Measurements from ENCODE around the gene GTF2A1L. TPM values are rescaled to one million over a fixed set of nuclear protein-coding genes. Genes with fewer than 3 reads are reported as not detected.
"Not testable (repeated sequence)": the region's sequence is repeated elsewhere in the genome, so short reads cannot be mapped to it uniquely, and the experiment has no call there.

Gene GTF2A1L
- total RNA-seq, 5 donors from 2014 or later (not counting 1 experiment from before 2014, with no cell fraction given), result not detected

DNA sequence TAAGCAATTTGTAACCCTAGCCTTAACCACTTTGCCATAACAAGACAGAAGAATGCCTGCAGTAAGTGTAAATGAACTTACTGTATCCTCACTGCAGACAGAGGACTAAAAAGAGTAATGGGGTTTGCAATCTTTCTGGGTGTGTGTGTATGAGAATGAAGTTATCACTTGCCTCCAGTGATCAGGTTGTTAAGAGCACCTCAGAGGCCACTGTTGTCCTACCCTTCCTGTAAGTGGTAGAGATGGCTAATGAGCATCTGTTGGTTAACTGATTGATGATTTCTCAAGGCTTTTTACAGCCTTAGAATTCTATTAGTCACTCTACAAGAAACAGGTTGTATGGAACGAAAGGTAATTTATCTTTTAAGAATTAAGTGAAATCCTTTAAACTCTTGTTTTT lies 27.6 kb upstream of the GTF2A1L start:
- no peak for DNase-seq
- Mint-ChIP-seq H3K27ac (no peak overlapping the region), H3K36me3 (no peaks in the 10 kb centered on the region), H3K4me3 (no peak overlapping the region), H3K9me3 (no peaks in the 10 kb centered on the region), H3K27me3 (no peaks in the 10 kb centered on the region), H3K4me1 (no peaks in the 10 kb centered on the region)
- Histone ChIP-seq H3K9me3 (no peaks in the 10 kb centered on the region), H3K27ac (ENCODE audit: low read length) (no peak overlapping the region), H3K27me3 (replicated peaks in 1 of 2; ENCODE audit: control insufficient read depth in 2 of 2, extremely low read depth in 1 of 2, insufficient read depth in 2 of 2, low read length in 1 of 2) (no peaks in the 10 kb centered on the region), H3K4me1 (ENCODE audit: control insufficient read depth in 1 of 2, extremely low read depth in 1 of 2, insufficient read depth in 2 of 2, low read length in 2 of 2) (no peaks in the 10 kb centered on the region), H3K4me3 (ENCODE audit: control insufficient read depth in 1 of 2, extremely low read depth in 1 of 2, low read length in 1 of 2) (no peak overlapping the region), H3K36me3 (ENCODE audit: control insufficient read depth in 2 of 2, extremely low read depth in 1 of 2, insufficient read depth in 1 of 2, low read length in 1 of 2) (no peaks in the 10 kb centered on the region)
- WGBS (ENCODE audit: insufficient coverage), result no CpG with 5 or more reads among the region's 1 CpG
- POLR2A ChIA-PET, result no interaction called here
- CTCF ChIA-PET, result no interaction called here
- no peak for ATAC-seq (replicated peaks in 1 of 4)

DNA sequence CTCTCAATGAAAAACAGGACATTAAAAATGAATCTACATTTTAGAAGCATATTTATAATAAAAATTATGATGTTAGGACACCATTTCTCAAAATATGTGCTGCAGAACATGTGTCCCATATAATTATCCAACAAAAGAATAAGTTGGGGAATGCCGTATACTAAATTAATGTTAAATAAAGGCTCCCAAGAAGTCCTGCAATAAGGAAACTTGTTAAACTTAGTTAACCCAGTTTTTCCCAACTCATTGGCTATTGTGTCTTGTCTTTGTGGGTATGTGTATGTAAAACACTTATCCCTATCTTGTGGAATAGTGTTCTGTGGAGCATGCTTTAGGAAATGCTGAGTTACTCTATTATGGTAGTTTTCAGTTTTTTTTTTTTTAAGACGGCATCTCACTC lies 25.6 kb upstream of the GTF2A1L start:
- ChIA-PET POLR2A (no interaction called here), CTCF (no interaction called here)
- DNase-seq, result no peak

GRCh38 chr2:48596751-48597150 lies 20.9 kb upstream of the GTF2A1L start:
- 90% methylated on average over 4 of the region's 7 CpGs for WGBS (ENCODE audit: insufficient coverage)
- H3K4me1 ChIP-seq (ENCODE audit: control insufficient read depth in 1 of 2, extremely low read depth in 1 of 2, insufficient read depth in 2 of 2, low read length in 2 of 2); H3K27ac ChIP-seq (ENCODE audit: low read length); H3K4me3 Mint-ChIP-seq; H3K4me1 Mint-ChIP-seq; CTCF ChIA-PET; POLR2A ChIA-PET; H3K36me3 ChIP-seq (ENCODE audit: control insufficient read depth in 2 of 2, extremely low read depth in 1 of 2, insufficient read depth in 1 of 2, low read length in 1 of 2); H3K36me3 Mint-ChIP-seq; H3K4me3 ChIP-seq (ENCODE audit: control insufficient read depth in 1 of 2, extremely low read depth in 1 of 2, low read length in 1 of 2); DNase-seq; H3K9me3 ChIP-seq; ATAC-seq (replicated peaks in 1 of 4); H3K27ac Mint-ChIP-seq; H3K27me3 Mint-ChIP-seq; H3K27me3 ChIP-seq (replicated peaks in 1 of 2; ENCODE audit: control insufficient read depth in 2 of 2, extremely low read depth in 1 of 2, insufficient read depth in 2 of 2, low read length in 1 of 2); H3K9me3 Mint-ChIP-seq: not testable (repeated sequence)

More for the DNA sequence above, 25.6 kb upstream of the GTF2A1L start:
- Mint-ChIP-seq H3K36me3 (no peaks in the 10 kb centered on the region), H3K4me1 (no peaks in the 10 kb centered on the region), H3K4me3 (no peak overlapping the region), H3K9me3 (no peaks in the 10 kb centered on the region), H3K27me3 (no peaks in the 10 kb centered on the region), H3K27ac (no peak overlapping the region)
- no peak for ATAC-seq (replicated peaks in 1 of 4)
- H3K27me3 ChIP-seq (replicated peaks in 1 of 2; ENCODE audit: control insufficient read depth in 2 of 2, extremely low read depth in 1 of 2, insufficient read depth in 2 of 2, low read length in 1 of 2), result no peaks in the 10 kb centered on the region
- H3K27ac ChIP-seq (ENCODE audit: low read length), result no peak overlapping the region
- no peaks in the 10 kb centered on the region for H3K4me1 ChIP-seq (ENCODE audit: control insufficient read depth in 1 of 2, extremely low read depth in 1 of 2, insufficient read depth in 2 of 2, low read length in 2 of 2)
- no CpG with 5 or more reads among the region's 2 CpGs for WGBS (ENCODE audit: insufficient coverage)
- H3K4me3 ChIP-seq (ENCODE audit: control insufficient read depth in 1 of 2, extremely low read depth in 1 of 2, low read length in 1 of 2), result no peak overlapping the region
- no peaks in the 10 kb centered on the region for H3K36me3 ChIP-seq (ENCODE audit: control insufficient read depth in 2 of 2, extremely low read depth in 1 of 2, insufficient read depth in 1 of 2, low read length in 1 of 2)
- H3K9me3 ChIP-seq, result no peaks in the 10 kb centered on the region

- H3K4me3 ChIP-seq (ENCODE audit: control insufficient read depth in 1 of 2, extremely low read depth in 1 of 2, low read length in 1 of 2), result no peak overlapping the region
- ATAC-seq (replicated peaks in 1 of 4), result no peak
- ChIA-PET POLR2A (no interaction called here), CTCF (no interaction called here)
- no peaks in the 10 kb centered on the region for H3K36me3 Mint-ChIP-seq
- no peak overlapping the region for H3K27ac Mint-ChIP-seq
- H3K27ac ChIP-seq (ENCODE audit: low read length), result no peak overlapping the region
- H3K4me1 Mint-ChIP-seq, result no peaks in the 10 kb centered on the region
- H3K27me3 Mint-ChIP-seq, result peaks cover 0 to 2% of the 10 kb centered on the region in 2 donors
- H3K4me1 ChIP-seq (ENCODE audit: control insufficient read depth in 1 of 2, extremely low read depth in 1 of 2, insufficient read depth in 2 of 2, low read length in 2 of 2), result no peaks in the 10 kb centered on the region
- no peaks in the 10 kb centered on the region for H3K9me3 Mint-ChIP-seq
- no peaks in the 10 kb centered on the region for H3K36me3 ChIP-seq (ENCODE audit: control insufficient read depth in 2 of 2, extremely low read depth in 1 of 2, insufficient read depth in 1 of 2, low read length in 1 of 2)
- no peak for DNase-seq
- peaks cover 0 to 2% of the 10 kb centered on the region in 2 experiments for H3K27me3 ChIP-seq (replicated peaks in 1 of 2; ENCODE audit: control insufficient read depth in 2 of 2, extremely low read depth in 1 of 2, insufficient read depth in 2 of 2, low read length in 1 of 2)
- no peaks in the 10 kb centered on the region for H3K9me3 ChIP-seq
- no peak overlapping the region for H3K4me3 Mint-ChIP-seq
- WGBS (ENCODE audit: insufficient coverage), result 67% methylated on average over 1 of the region's 2 CpGs
Observed at GRCh38 chr2:48597492-48597891, 20.2 kb upstream of the GTF2A1L start.

- Mint-ChIP-seq H3K27me3 (peaks cover 0 to 4% of the 10 kb centered on the region in 2 donors), H3K27ac (no peak overlapping the region), H3K36me3 (no peaks in the 10 kb centered on the region), H3K4me1 (no peaks in the 10 kb centered on the region), H3K9me3 (no peaks in the 10 kb centered on the region), H3K4me3 (no peak overlapping the region)
- ChIA-PET POLR2A (no interaction called here), CTCF (interaction anchor here in 1 of 2 donors (0.7 kb wide), 1 partner anchor 1938 kb away, joined by 4 read pairs; no protein-coding TSS in a partner anchor)
- WGBS (ENCODE audit: insufficient coverage), result no CpG with 5 or more reads among the region's 4 CpGs
- peak in 1 of 35 experiments; percentile 25 for DNase-seq
- no peak overlapping the region for H3K27ac ChIP-seq (ENCODE audit: low read length)
- no peak for ATAC-seq (replicated peaks in 1 of 4)
- no peak overlapping the region for H3K4me3 ChIP-seq (ENCODE audit: control insufficient read depth in 1 of 2, extremely low read depth in 1 of 2, low read length in 1 of 2)
- no peaks in the 10 kb centered on the region for H3K4me1 ChIP-seq (ENCODE audit: control insufficient read depth in 1 of 2, extremely low read depth in 1 of 2, insufficient read depth in 2 of 2, low read length in 2 of 2)
- H3K27me3 ChIP-seq (replicated peaks in 1 of 2; ENCODE audit: control insufficient read depth in 2 of 2, extremely low read depth in 1 of 2, insufficient read depth in 2 of 2, low read length in 1 of 2), result peaks cover 0 to 2% of the 10 kb centered on the region in 2 experiments
- H3K9me3 ChIP-seq, result no peaks in the 10 kb centered on the region
- no peaks in the 10 kb centered on the region for H3K36me3 ChIP-seq (ENCODE audit: control insufficient read depth in 2 of 2, extremely low read depth in 1 of 2, insufficient read depth in 1 of 2, low read length in 1 of 2)
Observed at GRCh38 chr2:48600204-48600813, 17.3 kb upstream of the GTF2A1L start.

GRCh38 chr2:48600917-48601316 lies 16.7 kb upstream of the GTF2A1L start:
- WGBS (ENCODE audit: insufficient coverage), result no CpG with 5 or more reads among the region's 3 CpGs
- ChIA-PET CTCF (no interaction called here), POLR2A (no interaction called here)
- Histone ChIP-seq H3K27ac (ENCODE audit: low read length) (no peak overlapping the region), H3K4me1 (ENCODE audit: control insufficient read depth in 1 of 2, extremely low read depth in 1 of 2, insufficient read depth in 2 of 2, low read length in 2 of 2) (no peaks in the 10 kb centered on the region), H3K36me3 (ENCODE audit: control insufficient read depth in 2 of 2, extremely low read depth in 1 of 2, insufficient read depth in 1 of 2, low read length in 1 of 2) (no peaks in the 10 kb centered on the region), H3K9me3 (no peaks in the 10 kb centered on the region), H3K4me3 (ENCODE audit: control insufficient read depth in 1 of 2, extremely low read depth in 1 of 2, low read length in 1 of 2) (no peak overlapping the region), H3K27me3 (replicated peaks in 1 of 2; ENCODE audit: control insufficient read depth in 2 of 2, extremely low read depth in 1 of 2, insufficient read depth in 2 of 2, low read length in 1 of 2) (peaks cover 0 to 2% of the 10 kb centered on the region in 2 experiments)
- peaks cover 0 to 4% of the 10 kb centered on the region in 2 donors for H3K27me3 Mint-ChIP-seq
- H3K4me1 Mint-ChIP-seq, result no peaks in the 10 kb centered on the region
- ATAC-seq (replicated peaks in 1 of 4) (no peak), DNase-seq (no peak)
- H3K4me3 Mint-ChIP-seq, result no peak overlapping the region
- H3K36me3 Mint-ChIP-seq, result no peaks in the 10 kb centered on the region
- H3K27ac Mint-ChIP-seq, result no peak overlapping the region
- H3K9me3 Mint-ChIP-seq, result no peaks in the 10 kb centered on the region

- ATAC-seq (replicated peaks in 1 of 4), result no peak
- Mint-ChIP-seq H3K27ac (no peak overlapping the region), H3K36me3 (no peaks in the 10 kb centered on the region), H3K4me1 (no peaks in the 10 kb centered on the region), H3K9me3 (no peaks in the 10 kb centered on the region), H3K4me3 (no peak overlapping the region), H3K27me3 (peaks cover 0 to 4% of the 10 kb centered on the region in 2 donors)
- no peaks in the 10 kb centered on the region for H3K36me3 ChIP-seq (ENCODE audit: control insufficient read depth in 2 of 2, extremely low read depth in 1 of 2, insufficient read depth in 1 of 2, low read length in 1 of 2)
- ChIA-PET POLR2A (no interaction called here), CTCF (no interaction called here)
- peaks cover 0 to 2% of the 10 kb centered on the region in 2 experiments for H3K27me3 ChIP-seq (replicated peaks in 1 of 2; ENCODE audit: control insufficient read depth in 2 of 2, extremely low read depth in 1 of 2, insufficient read depth in 2 of 2, low read length in 1 of 2)
- no peaks in the 10 kb centered on the region for H3K9me3 ChIP-seq
- H3K4me3 ChIP-seq (ENCODE audit: control insufficient read depth in 1 of 2, extremely low read depth in 1 of 2, low read length in 1 of 2), result no peak overlapping the region
- H3K4me1 ChIP-seq (ENCODE audit: control insufficient read depth in 1 of 2, extremely low read depth in 1 of 2, insufficient read depth in 2 of 2, low read length in 2 of 2), result no peaks in the 10 kb centered on the region
- no peak for DNase-seq
- H3K27ac ChIP-seq (ENCODE audit: low read length), result no peak overlapping the region
- 55% methylated on average over 7 of the region's 7 CpGs for WGBS (ENCODE audit: insufficient coverage)
Observed at GRCh38 chr2:48601349-48601748, 16.3 kb upstream of the GTF2A1L start.

All from T-cell (primary cell).